GM19035 (cell line): Measurements from ENCODE around the gene IER2.
"Not testable (repeated sequence)": the region's sequence is repeated elsewhere in the genome, so short reads cannot be mapped to it uniquely, and the experiment has no call there.

ENCODE experiments used
- ATAC-seq: cut with Tn5 transposase; IDR thresholded peaks from one replicate; pipeline ENCODE4 v1.9.1; 2021; ENCODE audit not compliant: unreplicated experiment

IER2 gene

DNA sequence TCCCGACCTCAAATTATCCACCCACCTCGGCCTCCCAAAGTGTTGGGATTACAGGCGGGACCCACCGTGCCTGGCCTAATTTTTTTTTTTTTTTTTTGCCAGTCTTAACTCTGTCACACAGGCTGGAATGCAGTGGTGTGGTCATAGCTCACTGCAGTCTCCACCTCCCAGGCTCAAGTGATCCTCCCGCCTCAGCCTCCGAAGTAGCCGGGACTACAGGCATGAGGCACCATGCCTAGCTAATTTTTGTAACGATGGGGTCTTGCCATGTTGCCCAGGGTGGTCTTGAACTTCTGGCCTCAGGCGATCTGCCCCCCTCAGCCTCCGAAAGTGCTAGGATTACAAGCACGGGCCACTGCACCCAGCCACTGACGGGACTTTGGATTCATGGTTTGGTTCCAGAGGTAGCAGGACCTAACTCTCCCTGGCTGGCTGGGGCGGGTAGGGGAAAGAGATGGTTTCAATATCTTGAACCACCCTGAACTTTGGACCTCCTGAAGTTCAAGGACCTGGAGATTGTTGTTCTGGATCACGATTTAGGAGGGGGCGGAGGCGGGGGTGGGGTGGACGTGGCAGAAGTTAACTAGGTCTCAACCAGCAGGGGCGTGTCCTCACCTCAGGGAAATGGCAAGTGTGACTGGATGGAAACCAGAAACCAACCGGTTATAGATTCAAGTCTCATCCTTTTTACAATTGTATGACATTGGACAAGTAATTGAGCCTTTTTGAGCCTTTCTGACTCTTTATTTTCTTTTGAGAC lies 40.8 kb downstream of the IER2 start:
- no peak for ATAC-seq

GRCh38 chr19:13195678-13196077 lies 45.5 kb downstream of the IER2 start:
- no peak for ATAC-seq

GRCh38 chr19:13198634-13199033 lies 48.4 kb downstream of the IER2 start:
- no peak for ATAC-seq

DNA sequence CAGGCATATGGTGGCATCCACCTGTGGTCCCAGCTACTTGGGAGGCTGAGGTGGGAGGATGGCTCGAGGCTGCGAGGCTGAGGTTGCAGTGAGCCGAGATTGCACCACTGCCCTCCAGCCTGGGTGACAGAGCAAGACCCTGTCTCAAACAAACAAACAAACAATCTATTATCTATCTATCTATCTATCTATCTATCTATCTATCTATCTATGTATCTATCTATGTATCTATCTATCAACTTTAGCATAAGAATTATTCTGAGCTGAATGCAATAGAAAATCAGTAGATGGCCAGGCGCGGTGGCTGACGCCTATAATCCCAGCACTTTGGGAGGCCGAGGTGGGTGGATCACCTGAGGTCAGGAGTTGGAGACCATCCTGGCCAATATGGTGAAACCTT lies 51.9 kb downstream of the IER2 start:
- not testable (repeated sequence) for ATAC-seq
